Measurements from ENCODE around the gene ALDH1B1.

- TF ChIP-seq CTCF (IDR thresholded peaks at IDR 0.05; ENCODE audit: borderline replicate concordance, extremely low read depth, low read length, poor library complexity, severe bottlenecking) (no peak), EZH2 (IDR thresholded peaks at IDR 0.05; ENCODE audit: borderline replicate concordance, low read depth, low read length, severe bottlenecking) (no peak)
Measured at GRCh38 chr9:38401994-38402393, 9.5 kb downstream of the ALDH1B1 start.

Measured in DND-41 (cell line).